BLaER1 (cell line): ENCODE measurements around the gene SAMD5.
A peak's percentile ranks its signal among the peaks of the same experiment; 100 is the strongest.
"Not testable (repeated sequence)": the region's sequence is repeated elsewhere in the genome, so short reads cannot be mapped to it uniquely, and the experiment has no call there.

ENCODE experiments used
- H3K27ac ChIP-seq: shearing (Covaris generic); formaldehyde crosslinking; 2 replicates; pipeline ENCODE4 v1.8.1; 2022
- H3K27me3 ChIP-seq: shearing (Covaris generic); formaldehyde crosslinking; 2 replicates; pipeline ENCODE4 v1.8.1; 2022
- H3K36me3 ChIP-seq: shearing (Covaris generic); formaldehyde crosslinking; 2 replicates; pipeline ENCODE4 v1.8.1; 2022
- H3K4me1 ChIP-seq: shearing (Covaris generic); formaldehyde crosslinking; 2 replicates; pipeline ENCODE4 v1.8.1; 2022
- H3K4me2 ChIP-seq: shearing (Covaris generic); formaldehyde crosslinking; 2 replicates; pipeline ENCODE4 v1.8.1; 2022
- H3K4me3 ChIP-seq: shearing (Covaris generic); formaldehyde crosslinking; 2 replicates; pipeline ENCODE4 v1.8.1; 2022
- H3K9ac ChIP-seq: shearing (Covaris generic); formaldehyde crosslinking; 2 replicates; pipeline ENCODE4 v1.8.1; 2022
- H3K9me3 ChIP-seq: shearing (Covaris generic); formaldehyde crosslinking; 2 replicates; pipeline ENCODE4 v1.8.1; 2022
- H4K20me1 ChIP-seq: shearing (Covaris generic); formaldehyde crosslinking; 2 replicates; pipeline ENCODE4 v1.8.1; 2022
- Cebpa-rat ChIP-seq: shearing (Covaris generic); IDR thresholded peaks from 2 replicates; pipeline ENCODE4 v1.8.1; 2022

Gene SAMD5

DNA sequence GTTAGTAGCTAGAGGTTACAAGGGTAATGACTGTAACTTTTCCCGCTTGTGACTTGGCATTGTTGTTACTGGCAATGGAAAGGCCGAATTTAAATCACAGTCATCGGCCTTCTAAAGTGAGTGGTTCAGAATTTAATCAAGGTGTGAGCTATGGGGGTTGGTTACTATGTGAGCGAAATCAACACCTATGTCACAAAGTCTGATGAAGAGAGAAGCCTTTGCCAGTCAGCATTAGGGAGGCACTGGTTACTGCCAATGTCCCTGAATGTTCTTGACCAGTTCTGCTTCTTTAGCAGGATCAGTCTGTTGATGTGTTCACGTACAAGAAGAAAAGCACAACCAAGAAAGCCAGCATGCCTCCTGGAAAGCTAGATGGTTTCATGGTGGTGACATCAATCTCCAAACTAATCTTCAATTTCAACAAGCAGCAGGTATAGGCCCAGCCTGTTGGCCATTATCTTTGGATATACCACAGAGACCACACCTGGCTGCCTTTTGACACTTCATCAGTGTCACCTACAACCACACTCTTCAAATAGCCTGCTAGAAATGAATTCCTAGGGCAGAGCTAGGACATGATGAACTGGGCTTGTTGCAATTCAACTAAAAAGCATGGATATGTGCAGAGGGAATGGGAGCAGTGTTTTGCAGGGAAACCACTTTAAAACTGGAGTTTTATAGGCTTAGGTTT is 17.2 kb downstream of the SAMD5 start:
- Histone ChIP-seq H3K4me2 (no peak overlapping the region), H3K27me3 (peaks cover 31% of the 10 kb centered on the region), H3K9ac (no peak overlapping the region), H3K4me1 (peaks cover 11% of the 10 kb centered on the region), H3K36me3 (no peaks in the 10 kb centered on the region), H3K27ac (no peak overlapping the region), H4K20me1 (no peaks in the 10 kb centered on the region; the same call in 1 of the 2 replicates), H3K4me3 (no peak overlapping the region), H3K9me3 (no peaks in the 10 kb centered on the region)
- no peak for TF ChIP-seq Cebpa-rat

DNA sequence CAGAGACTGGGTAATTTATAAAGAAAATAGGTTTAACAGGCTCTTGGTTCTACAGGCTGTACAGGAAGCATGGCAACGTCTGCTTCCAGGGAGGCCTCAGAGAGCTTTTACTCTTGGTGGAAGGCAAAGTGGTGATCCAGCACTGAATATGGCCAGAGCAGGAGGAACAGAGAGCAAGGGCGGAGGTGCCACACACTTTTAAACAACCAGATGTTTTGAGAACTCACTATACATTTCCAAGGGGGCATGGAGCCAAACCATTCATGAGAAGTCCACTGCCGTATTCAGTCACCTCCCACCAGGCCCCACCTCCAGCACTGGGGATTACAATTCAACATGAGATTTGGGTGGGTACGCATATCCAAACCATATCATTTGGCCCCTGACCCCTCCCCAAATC is 18.7 kb downstream of the SAMD5 start:
- Histone ChIP-seq H3K9me3 (no peaks in the 10 kb centered on the region), H3K36me3 (no peaks in the 10 kb centered on the region), H4K20me1 (no peaks in the 10 kb centered on the region; the same call in 1 of the 2 replicates), H3K27ac (no peak overlapping the region), H3K4me1 (peaks cover 12% of the 10 kb centered on the region), H3K4me2 (no peak overlapping the region), H3K9ac (no peak overlapping the region), H3K27me3 (peaks cover 36% of the 10 kb centered on the region), H3K4me3 (no peak overlapping the region)
- no peak for TF ChIP-seq Cebpa-rat

DNA sequence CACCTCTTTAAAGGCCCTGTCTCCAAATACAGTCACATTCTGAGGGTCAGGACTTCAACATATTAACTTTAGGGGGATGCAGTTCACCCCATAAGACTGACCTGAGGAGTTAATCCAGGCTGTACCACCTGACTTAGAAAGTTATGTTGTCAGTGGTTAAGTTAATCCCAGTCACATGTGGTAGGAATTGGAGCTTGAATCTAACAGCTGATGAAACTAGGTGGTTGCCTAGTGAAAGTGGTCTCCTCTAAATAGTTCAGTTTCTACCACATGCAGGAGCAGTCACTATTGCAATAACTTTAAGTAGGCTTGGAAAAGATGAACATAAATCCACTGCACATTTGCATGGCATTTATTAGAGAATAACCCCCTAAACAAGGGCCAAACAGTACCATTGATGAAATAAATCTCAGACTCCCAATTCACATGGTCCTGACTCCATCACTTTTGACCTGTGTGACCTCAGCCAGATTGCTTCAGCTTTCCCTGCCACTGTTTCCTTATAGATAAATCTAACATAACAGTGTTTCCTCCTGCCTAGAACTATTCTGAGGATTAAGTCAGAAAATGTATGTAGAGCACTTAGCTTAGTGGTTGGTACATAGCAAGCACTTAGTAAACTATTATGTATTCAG is 20.1 kb downstream of the SAMD5 start:
- H4K20me1 ChIP-seq, result peaks cover 6% of the 10 kb centered on the region; the same call in 1 of the 2 replicates
- H3K27me3 ChIP-seq, result peaks cover 50% of the 10 kb centered on the region
- H3K9me3 ChIP-seq, result no peaks in the 10 kb centered on the region
- no peak for TF ChIP-seq Cebpa-rat
- no peak overlapping the region for H3K4me2 ChIP-seq
- H3K36me3 ChIP-seq, result no peaks in the 10 kb centered on the region
- H3K27ac ChIP-seq, result no peak overlapping the region
- no peak overlapping the region for H3K4me3 ChIP-seq
- H3K4me1 ChIP-seq, result peaks cover 12% of the 10 kb centered on the region
- no peak overlapping the region for H3K9ac ChIP-seq

DNA sequence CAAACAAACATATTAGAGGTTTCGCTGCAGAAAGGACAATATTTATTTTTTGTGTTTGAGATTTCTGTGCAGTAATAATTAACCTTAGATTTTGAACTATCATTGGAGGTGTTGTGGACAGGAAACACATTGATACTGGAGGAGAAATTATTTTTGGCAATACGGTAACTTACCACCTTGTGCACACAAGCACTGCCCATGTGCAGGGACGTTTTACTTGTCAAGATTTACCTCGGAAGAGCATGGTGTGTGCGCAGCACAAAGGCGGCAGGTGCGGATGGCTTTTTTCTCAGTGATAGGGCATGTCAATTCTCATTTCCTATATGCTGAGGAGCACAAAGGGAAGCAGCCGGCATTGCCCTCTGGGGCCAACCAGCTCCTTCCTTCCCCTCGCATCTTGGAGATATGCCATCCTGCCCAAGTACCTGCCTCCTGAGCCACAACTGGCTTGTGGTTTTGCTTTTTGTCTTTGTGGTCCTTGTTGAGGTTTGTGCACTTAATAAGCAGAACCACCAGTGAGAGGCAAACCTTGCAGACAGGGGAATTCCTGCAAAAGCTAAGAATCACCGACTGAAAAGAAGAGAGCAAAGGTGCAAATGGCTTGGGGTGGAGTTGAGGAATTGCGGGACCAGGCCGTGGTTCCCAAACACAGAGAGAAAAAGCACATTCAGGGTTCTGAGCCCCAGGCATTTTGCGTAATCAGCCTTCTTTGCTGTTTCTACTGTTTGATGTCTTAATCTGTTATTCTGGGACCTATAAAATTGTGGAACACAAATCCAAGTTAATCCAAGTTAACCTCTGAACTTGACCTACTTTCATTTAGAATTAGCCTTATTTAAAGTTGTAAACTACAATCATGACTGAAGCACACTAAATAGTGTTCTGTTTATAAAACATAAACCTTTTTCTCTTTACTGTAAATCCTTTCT is 21.9 kb downstream of the SAMD5 start:
- Histone ChIP-seq H3K4me3 (no peak overlapping the region), H3K27ac (no peak overlapping the region), H3K36me3 (no peaks in the 10 kb centered on the region), H4K20me1 (peaks cover 6% of the 10 kb centered on the region; the same call in 1 of the 2 replicates), H3K27me3 (peaks cover 61% of the 10 kb centered on the region), H3K9me3 (no peaks in the 10 kb centered on the region), H3K9ac (no peak overlapping the region), H3K4me2 (peak overlapping the region; percentile 53), H3K4me1 (peaks cover 12% of the 10 kb centered on the region)
- TF ChIP-seq Cebpa-rat, result no peak

DNA sequence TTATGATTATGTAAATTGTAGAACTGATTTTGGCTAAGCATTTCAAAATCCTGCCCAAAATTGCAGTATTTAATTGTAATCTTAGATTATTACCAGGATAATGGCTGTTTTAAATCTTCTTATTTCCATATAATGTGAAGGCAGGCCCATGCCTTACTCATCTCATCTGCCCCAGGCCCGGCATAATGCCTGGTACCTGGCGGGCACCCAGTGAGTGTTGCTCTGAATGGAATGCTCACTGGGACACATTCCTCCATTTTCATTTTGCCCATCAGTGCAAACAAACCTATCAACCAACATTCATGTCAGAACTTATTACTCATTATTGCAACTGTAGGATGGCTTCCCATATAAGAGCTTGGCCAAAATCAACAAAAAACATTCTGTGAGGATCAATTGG is 22.8 kb downstream of the SAMD5 start:
- TF ChIP-seq Cebpa-rat, result no peak
- Histone ChIP-seq H3K4me2 (no peak overlapping the region), H3K9ac (no peak overlapping the region), H4K20me1 (peaks cover 6% of the 10 kb centered on the region; the same call in 1 of the 2 replicates), H3K9me3 (no peaks in the 10 kb centered on the region), H3K27me3 (peaks cover 55% of the 10 kb centered on the region), H3K4me1 (peaks cover 12% of the 10 kb centered on the region), H3K36me3 (no peaks in the 10 kb centered on the region), H3K27ac (no peak overlapping the region), H3K4me3 (no peak overlapping the region)

DNA sequence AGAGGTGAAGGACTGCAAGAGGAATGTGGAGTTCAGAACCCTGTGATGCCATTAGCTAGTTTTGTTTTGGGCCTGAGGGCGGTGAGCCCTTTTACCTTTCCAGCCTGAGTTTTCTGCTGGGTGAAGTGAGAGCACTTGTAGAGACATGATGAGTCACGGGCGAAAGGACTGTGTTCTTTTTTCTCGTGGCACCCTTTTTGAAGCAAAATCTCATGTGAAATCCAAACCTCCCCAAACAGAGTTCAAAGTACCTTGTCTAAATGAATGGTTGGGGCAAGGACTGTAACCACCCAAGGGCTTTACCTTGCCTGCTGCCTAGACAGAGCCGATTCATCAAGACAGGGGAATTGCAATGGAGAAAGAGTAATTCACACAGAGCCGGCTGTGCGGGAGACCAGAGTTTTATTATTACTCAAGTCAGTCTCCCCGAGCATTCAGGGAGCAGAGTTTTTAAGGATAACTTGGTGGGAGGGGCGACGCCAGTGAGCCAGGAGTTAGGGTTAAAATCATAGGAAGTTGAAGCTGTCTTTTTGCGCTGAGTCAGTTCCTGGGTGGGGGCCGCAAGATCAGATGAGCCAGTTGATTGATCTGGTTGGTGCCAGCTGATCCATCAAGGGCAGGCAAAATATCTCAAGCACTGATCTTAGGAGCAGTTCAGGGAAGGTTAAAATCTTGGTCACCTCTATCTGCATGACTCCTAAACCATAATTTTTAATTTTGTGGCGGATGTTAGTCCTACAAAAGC is 25.8 kb downstream of the SAMD5 start:
- H3K36me3 ChIP-seq, result no peaks in the 10 kb centered on the region
- H3K9me3 ChIP-seq, result no peaks in the 10 kb centered on the region
- H3K4me3 ChIP-seq, result no peak overlapping the region
- no peak overlapping the region for H3K27ac ChIP-seq
- no peak for TF ChIP-seq Cebpa-rat
- peaks cover 6% of the 10 kb centered on the region; the same call in 1 of the 2 replicates for H4K20me1 ChIP-seq
- H3K9ac ChIP-seq, result no peak overlapping the region
- H3K4me2 ChIP-seq, result no peak overlapping the region
- peaks cover 12% of the 10 kb centered on the region for H3K4me1 ChIP-seq
- H3K27me3 ChIP-seq, result peaks cover 33% of the 10 kb centered on the region

DNA sequence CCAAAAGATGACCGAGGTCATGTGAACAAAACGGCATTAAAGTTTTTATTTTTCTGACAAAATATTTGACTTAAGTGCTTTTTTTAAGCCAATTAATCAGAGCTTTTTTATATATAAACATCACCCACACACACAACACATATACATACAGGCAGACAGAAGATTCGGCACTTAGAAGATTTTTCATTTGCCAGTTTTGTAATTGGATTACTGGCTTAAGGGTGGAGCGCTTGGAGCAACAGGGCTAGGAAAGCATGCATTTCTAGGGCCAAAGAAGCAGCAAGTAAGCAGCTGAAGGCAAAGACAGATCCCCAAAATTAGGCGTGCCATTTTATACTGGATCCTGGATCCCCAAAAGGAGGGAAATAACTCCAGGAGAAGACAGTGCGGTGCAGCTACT is 30.3 kb downstream of the SAMD5 start:
- peaks cover 12% of the 10 kb centered on the region for H3K27me3 ChIP-seq

DNA sequence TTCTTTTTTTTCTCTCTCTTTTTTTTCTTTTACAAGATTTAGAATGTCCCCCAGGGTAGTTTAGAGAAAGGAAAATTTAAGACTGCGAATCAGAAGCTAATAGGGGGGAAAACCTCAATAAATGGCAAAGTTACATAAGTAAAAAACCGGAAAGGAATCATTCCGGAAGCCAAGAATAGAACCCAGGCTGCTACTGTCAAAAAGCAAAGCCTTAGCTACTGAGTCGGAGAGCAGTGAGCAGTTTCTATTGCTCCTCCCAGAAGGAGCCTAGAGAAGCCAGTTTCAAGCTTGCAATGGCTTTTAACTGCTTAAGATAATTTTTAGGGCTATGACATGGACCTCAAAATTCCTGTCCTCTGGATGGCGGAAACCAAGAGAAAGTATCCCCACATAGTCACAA is 31.6 kb downstream of the SAMD5 start:
- H3K9me3 ChIP-seq, result peaks cover 15% of the 10 kb centered on the region
- H3K4me1 ChIP-seq, result no peaks in the 10 kb centered on the region
- H3K4me3 ChIP-seq, result no peak overlapping the region
- H3K4me2 ChIP-seq, result no peak overlapping the region
- no peak overlapping the region for H3K9ac ChIP-seq
- H4K20me1 ChIP-seq, result no peaks in the 10 kb centered on the region
- 0 out of 2 replicates have a peak, but pooled peaks cover under 1% of the 10 kb centered on the region for H3K27me3 ChIP-seq
- no peak overlapping the region for H3K27ac ChIP-seq
- H3K36me3 ChIP-seq, result no peaks in the 10 kb centered on the region
- no peak for TF ChIP-seq Cebpa-rat

More for the DNA sequence above, 30.3 kb downstream of the SAMD5 start:
- Histone ChIP-seq H3K27ac (no peak overlapping the region), H4K20me1 (no peaks in the 10 kb centered on the region), H3K36me3 (no peaks in the 10 kb centered on the region), H3K9me3 (peaks cover 15% of the 10 kb centered on the region), H3K4me3 (no peak overlapping the region), H3K4me1 (no peaks in the 10 kb centered on the region), H3K4me2 (no peak overlapping the region), H3K9ac (no peak overlapping the region)
- no peak for TF ChIP-seq Cebpa-rat

DNA sequence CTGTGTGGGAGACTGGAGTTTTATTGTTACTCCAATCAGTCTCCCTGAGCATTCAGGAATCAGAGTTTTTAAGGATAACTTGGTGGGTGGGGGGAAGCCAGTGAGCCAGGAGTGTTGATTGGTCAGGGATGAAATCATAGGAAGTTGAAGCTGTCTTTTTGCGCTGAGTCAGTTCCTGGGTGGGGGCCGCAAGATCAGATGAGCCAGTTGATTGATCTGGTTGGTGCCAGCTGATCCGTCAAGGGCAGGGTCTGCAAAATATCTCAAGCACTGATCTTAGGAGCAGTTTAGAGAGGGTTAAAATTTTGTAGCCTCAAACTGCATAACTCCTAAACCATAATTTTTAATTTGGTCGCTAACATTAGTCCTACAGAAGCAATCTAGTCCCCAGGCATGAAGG is 33.9 kb downstream of the SAMD5 start:
- H3K4me2 ChIP-seq, H3K36me3 ChIP-seq, H3K27me3 ChIP-seq, H3K27ac ChIP-seq, H3K4me1 ChIP-seq, H3K4me3 ChIP-seq, H3K9ac ChIP-seq, H4K20me1 ChIP-seq: not testable (repeated sequence)
- peaks cover 15% of the 10 kb centered on the region for H3K9me3 ChIP-seq
